Mucosa of rectum (tissue), 2 donors: ENCODE data around the gene DNAJB4.
A peak's percentile ranks its signal among the peaks of the same experiment; 100 is the strongest.

ENCODE experiments used
- H3K27ac ChIP-seq, 2 donors: one replicate each; pipeline ENCODE4 v1.7.0; 2013; ENCODE audit warnings: inconsistent platforms in 2 of 2, low read depth in 2 of 2, low read length in 2 of 2
- H3K27me3 ChIP-seq, 2 donors: one replicate each; pipeline ENCODE4 v1.7.0; 2013; ENCODE audit warnings: low read length in 2 of 2; ENCODE audit not compliant: control insufficient read depth in 2 of 2, insufficient read depth in 2 of 2
- H3K36me3 ChIP-seq, 2 donors: one replicate each; pipeline ENCODE4 v1.7.0; 2013; ENCODE audit warnings: low read length in 2 of 2; ENCODE audit not compliant: control insufficient read depth in 2 of 2, insufficient read depth in 2 of 2
- H3K4me1 ChIP-seq, 2 donors: one replicate each; pipeline ENCODE4 v1.7.0; 2013; ENCODE audit warnings: low read length in 2 of 2, mild to moderate bottlenecking in 1 of 2; ENCODE audit not compliant: control insufficient read depth in 2 of 2, insufficient read depth in 2 of 2
- H3K4me3 ChIP-seq, 2 donors: one replicate each; pipeline ENCODE4 v1.7.0; 2013; ENCODE audit warnings: low read length in 2 of 2
- H3K9ac ChIP-seq, 2 donors: one replicate each; pipeline ENCODE4 v1.7.0; 2013; ENCODE audit warnings: low read length in 2 of 2, low read depth in 1 of 2, mild to moderate bottlenecking in 1 of 2
- H3K9me3 ChIP-seq, 2 donors: one replicate each; pipeline ENCODE4 v1.7.0; 2013; ENCODE audit warnings: low read length in 2 of 2; ENCODE audit not compliant: control insufficient read depth in 2 of 2
- donor health status: healthy.
- donor health status: Normal muscosa, but diverticular disease.

The DNAJB4 gene

DNA sequence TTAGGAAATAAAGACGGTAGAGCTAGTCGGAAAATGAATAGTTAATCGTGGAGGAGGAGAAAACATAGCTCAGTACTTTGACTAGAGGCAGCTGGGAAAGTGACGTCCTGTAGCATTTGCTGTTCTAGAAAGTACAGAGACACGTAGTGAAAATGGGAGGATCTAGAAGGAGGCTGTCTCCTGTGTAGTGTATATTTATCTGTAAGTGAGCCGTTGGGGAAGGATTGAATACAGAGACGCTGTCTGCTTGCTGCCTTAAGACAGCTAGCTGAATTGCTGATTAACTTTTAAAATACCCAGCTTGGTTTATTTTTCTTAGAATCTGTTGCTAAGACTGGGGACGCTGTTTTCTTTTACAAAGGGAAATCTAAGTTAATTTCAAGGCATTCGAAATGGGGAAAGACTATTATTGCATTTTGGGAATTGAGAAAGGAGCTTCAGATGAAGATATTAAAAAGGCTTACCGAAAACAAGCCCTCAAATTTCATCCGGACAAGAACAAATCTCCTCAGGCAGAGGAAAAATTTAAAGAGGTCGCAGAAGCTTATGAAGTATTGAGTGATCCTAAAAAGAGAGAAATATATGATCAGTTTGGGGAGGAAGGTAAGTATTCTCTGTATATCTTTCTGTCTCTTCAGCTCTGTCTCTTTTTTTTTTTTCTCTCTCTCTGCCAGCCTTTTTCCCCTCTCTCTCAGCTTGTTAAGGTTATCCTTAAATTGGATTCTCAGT, at the start of gene DNAJB4:
DNAJB4 (plus strand) TSS at position 221 of the 729 bp plus-strand sequence; CDS start at position 393, 172 bp downstream.
- no peaks in the 10 kb centered on the region for H3K27me3 ChIP-seq
- peak within 1 kb of the TSS; percentile 74 to 88 for H3K4me3 ChIP-seq
- H3K9me3 ChIP-seq: no peaks in the 10 kb centered on the region
- peak within 1 kb of the TSS; percentile 85 to 96 for H3K27ac ChIP-seq
- H3K36me3 ChIP-seq: no peaks in the 10 kb centered on the region
- peaks cover 2 to 5% of the 10 kb centered on the region in 2 donors for H3K4me1 ChIP-seq
- H3K9ac ChIP-seq: peak within 1 kb of the TSS; percentile 78 to 82

DNA sequence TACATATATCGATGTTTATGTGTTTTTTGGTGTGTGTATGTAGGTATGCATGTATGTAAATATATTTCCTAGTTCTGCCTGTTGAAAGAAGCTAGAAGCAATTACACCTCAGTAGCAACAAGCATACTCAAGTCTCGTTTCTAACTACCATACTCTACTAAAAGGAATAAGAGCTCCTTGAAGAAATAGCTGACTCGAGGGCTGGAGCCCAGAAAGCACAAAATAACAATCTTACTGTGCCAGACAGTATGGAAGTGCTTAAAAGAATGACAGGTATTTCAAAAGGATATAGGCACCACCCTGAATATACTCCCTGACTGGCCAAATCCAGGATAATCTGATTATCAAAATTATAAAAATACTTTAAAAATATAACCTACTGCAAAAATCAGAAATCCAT, 49.0 kb upstream of the DNAJB4 start:
- Histone ChIP-seq H3K27ac (no peak overlapping the region), H3K27me3 (no peaks in the 10 kb centered on the region), H3K4me3 (no peak overlapping the region), H3K9ac (no peak overlapping the region), H3K4me1 (no peaks in the 10 kb centered on the region), H3K36me3 (peaks cover 78 to 87% of the 10 kb centered on the region in 2 donors), H3K9me3 (no peaks in the 10 kb centered on the region)

DNA sequence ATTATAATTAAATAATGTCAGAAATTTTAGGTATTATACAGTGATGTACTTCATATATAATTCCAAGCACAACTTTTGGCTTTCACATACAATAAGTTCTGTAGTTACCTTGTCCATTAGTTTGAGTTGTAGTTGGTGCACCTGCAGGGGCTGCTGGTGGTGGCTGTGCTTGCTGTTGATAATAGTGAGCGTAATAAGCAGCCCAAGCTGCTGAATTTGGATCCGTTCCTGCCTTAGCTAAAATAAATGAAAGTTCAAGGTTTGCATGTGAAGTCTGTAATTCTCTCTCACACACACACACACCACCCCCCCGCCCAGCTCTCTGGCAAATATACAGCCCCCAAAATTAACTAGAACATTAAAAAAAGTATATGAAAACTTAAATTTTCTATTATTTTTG, 48.3 kb upstream of the DNAJB4 start:
- Histone ChIP-seq H3K36me3 (peaks cover 80 to 91% of the 10 kb centered on the region in 2 donors), H3K27me3 (no peaks in the 10 kb centered on the region), H3K4me3 (no peak overlapping the region), H3K9ac (no peak overlapping the region), H3K4me1 (no peaks in the 10 kb centered on the region), H3K9me3 (no peaks in the 10 kb centered on the region), H3K27ac (no peak overlapping the region)

DNA sequence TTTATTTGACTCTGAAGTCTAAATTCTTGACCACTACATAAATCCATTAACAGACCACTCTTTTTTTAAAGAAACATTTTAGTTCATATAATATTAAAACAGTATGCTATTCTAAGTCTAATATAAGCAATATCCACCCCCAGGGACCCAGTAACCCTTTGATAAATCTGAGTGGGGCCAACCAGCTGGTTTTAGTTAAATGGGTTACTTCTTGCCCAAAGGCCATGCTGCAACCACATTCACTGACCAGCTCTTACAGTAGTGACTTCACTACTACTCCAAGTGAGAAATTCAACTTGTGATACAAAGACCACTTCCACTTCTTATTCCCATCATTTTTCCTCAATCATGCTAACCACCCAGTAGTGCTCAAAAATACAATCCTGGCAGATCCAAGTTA, 46.3 kb upstream of the DNAJB4 start:
- H3K4me3 ChIP-seq: no peak overlapping the region
- H3K27ac ChIP-seq: no peak overlapping the region
- H3K9ac ChIP-seq: no peak overlapping the region
- H3K4me1 ChIP-seq: no peaks in the 10 kb centered on the region
- H3K27me3 ChIP-seq: no peaks in the 10 kb centered on the region
- no peaks in the 10 kb centered on the region for H3K9me3 ChIP-seq
- H3K36me3 ChIP-seq: peaks cover 87 to 93% of the 10 kb centered on the region in 2 donors

DNA sequence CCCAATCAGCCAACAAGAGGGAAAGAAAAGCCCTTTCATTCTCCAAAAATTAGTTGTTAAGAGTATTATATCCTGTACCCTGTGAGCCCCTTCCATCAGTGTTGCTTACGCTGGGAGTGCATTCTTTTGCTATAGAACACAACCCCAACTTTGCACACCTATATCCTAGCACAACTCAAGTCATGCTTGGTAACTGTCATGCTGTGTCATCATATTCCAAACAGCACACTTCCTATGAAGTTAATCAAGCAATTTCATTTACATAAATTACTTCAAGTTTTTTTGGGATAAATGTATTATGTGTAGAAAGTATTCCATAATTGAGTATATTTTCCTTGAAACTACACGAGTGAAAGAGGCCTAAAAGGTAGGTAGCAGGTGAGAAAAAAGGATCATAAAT, 45.9 kb upstream of the DNAJB4 start:
- no peaks in the 10 kb centered on the region for H3K4me1 ChIP-seq
- no peaks in the 10 kb centered on the region for H3K9me3 ChIP-seq
- peaks cover 89 to 95% of the 10 kb centered on the region in 2 donors for H3K36me3 ChIP-seq
- H3K27me3 ChIP-seq: no peaks in the 10 kb centered on the region
- no peak overlapping the region for H3K9ac ChIP-seq
- no peak overlapping the region for H3K27ac ChIP-seq
- H3K4me3 ChIP-seq: no peak overlapping the region

DNA sequence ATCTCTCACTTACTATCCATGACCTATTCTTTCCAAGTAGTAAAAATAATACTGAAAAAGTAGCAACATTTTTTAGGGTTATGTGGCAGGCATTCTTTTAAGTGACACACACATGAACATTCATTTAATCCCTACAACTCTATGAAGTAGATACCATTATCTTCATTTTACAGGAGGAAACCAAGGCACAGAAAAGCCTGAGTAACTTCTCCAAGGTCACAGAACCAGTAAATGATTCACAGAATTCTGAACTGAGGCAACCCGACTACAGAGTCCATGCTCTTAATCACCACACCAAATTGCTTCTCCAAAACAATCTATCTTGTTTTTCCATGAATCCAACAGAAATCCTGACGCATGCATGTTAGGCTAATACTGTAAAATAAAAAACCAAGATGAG, 43.3 kb upstream of the DNAJB4 start:
- Histone ChIP-seq H3K9ac (no peak overlapping the region), H3K4me3 (no peak overlapping the region), H3K27ac (no peak overlapping the region), H3K4me1 (no peaks in the 10 kb centered on the region), H3K9me3 (no peaks in the 10 kb centered on the region), H3K27me3 (no peaks in the 10 kb centered on the region), H3K36me3 (peaks cover 91% of the 10 kb centered on the region in 2 donors)

DNA sequence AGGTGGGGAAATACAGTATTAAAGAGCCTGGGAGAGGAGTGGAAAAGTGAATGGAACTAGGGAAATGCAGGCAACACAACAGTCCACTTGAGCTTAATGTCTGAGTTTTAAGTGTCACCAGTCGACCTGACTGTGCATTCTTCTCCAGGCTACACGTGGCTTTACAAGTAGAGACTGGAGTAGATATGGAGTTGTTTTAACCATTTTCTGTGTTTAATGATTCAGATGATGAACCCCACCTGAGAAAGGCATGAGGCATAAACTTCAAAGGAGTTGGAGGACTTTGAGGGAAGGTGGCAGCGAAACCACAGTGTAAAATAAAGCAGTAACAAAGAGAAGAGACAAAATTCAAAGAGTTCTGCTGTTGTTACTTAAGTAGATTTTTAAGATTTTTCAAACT, 38.4 kb upstream of the DNAJB4 start:
- no peaks in the 10 kb centered on the region for H3K4me1 ChIP-seq
- H3K27me3 ChIP-seq: no peaks in the 10 kb centered on the region
- H3K36me3 ChIP-seq: peaks cover 77 to 85% of the 10 kb centered on the region in 2 donors

DNA sequence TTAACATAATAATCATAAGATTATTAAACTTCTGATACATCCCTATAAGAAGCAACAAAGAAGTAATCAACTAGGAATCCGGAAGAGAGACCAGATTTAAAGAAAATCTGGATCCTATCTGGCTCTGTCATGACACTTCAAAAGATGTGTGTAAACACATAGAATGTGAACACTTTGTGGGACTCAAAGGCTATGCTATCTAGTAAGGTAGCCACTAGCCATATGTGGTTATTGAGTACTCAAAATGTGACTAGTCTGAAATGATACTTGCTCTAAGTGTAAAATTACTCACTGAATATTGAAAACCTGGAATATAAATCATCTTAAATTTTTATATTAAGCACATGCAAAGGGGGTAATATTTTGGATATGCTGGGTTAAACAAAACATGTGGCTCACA, 34.5 kb upstream of the DNAJB4 start:
- H3K4me3 ChIP-seq: no peak overlapping the region
- no peak overlapping the region for H3K27ac ChIP-seq
- H3K27me3 ChIP-seq: no peaks in the 10 kb centered on the region
- no peaks in the 10 kb centered on the region for H3K9me3 ChIP-seq
- no peak overlapping the region for H3K9ac ChIP-seq
- H3K4me1 ChIP-seq: no peaks in the 10 kb centered on the region
- H3K36me3 ChIP-seq: peaks cover 41 to 49% of the 10 kb centered on the region in 2 donors

More for the DNA sequence above, 38.4 kb upstream of the DNAJB4 start:
- Histone ChIP-seq H3K9ac (no peak overlapping the region), H3K9me3 (no peaks in the 10 kb centered on the region), H3K27ac (no peak overlapping the region), H3K4me3 (no peak overlapping the region)

DNA sequence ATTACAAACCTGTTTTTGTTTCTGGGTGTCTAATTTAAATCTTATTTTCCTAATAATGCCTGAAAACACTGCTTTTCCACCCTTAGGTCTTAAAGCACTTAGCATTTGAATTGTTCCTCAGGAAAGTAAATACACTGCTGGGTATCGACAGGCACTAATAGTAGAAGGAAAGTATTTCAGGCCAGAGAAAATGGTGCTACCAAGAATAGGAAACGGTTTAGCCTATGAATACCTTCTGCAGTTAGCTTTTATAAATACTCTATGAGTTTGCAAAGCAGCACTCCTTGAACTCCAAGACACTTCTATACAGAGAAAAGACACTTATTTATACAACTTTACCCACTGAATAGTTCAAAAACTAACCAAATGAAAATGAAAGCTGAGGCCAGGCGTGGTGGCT, 32.7 kb upstream of the DNAJB4 start:
- peaks cover 9 to 12% of the 10 kb centered on the region in 2 donors for H3K4me1 ChIP-seq
- no peak overlapping the region for H3K27ac ChIP-seq
- peaks cover 24 to 35% of the 10 kb centered on the region in 2 donors for H3K36me3 ChIP-seq

DNA sequence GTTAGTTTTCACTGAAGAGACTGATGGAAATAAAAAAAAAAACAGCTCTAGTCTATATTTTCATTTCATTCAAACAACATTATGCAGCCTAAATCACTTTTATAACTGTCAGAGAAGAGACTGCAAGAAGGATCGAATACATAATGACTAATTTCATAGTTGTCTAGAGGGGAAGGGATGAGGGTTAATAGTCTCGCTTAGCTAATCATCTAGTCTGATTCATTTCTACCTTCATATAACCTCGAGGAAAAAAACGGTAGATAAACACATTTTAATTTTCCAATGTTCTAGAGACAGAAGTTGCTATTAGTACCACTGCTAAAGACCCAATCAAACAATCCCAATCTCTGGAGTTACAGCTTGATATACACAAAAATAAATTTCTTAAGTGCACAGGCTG, 29.4 kb upstream of the DNAJB4 start:
- no peak overlapping the region for H3K9ac ChIP-seq
- peaks cover 0 to 7% of the 10 kb centered on the region in 2 donors for H3K36me3 ChIP-seq
- H3K4me1 ChIP-seq: peaks cover 13 to 17% of the 10 kb centered on the region in 2 donors
- H3K27ac ChIP-seq: no peak overlapping the region
- no peaks in the 10 kb centered on the region for H3K27me3 ChIP-seq
- H3K4me3 ChIP-seq: peak overlapping the region; percentile 26 to 96
- no peaks in the 10 kb centered on the region for H3K9me3 ChIP-seq

More for the DNA sequence above, 32.7 kb upstream of the DNAJB4 start:
- Histone ChIP-seq H3K27me3 (no peaks in the 10 kb centered on the region), H3K4me3 (no peak overlapping the region), H3K9ac (no peak overlapping the region), H3K9me3 (no peaks in the 10 kb centered on the region)
